Astrocyte of the cerebellum (primary cell): ENCODE data around the gene PPP2R3B.
"Not testable (repeated sequence)": the region's sequence is repeated elsewhere in the genome, so short reads cannot be mapped to it uniquely, and the experiment has no call there.

Experiments
- DNase-seq: peaks from one replicate; pipeline ENCODE4 v3.0.0-alpha.2; 2011; ENCODE audit warnings: low read depth
- H3K4me3 ChIP-seq: 2 replicates; pipeline ENCODE4 v1.5.1; 2011; ENCODE audit warnings: mild to moderate bottlenecking, low read depth, low read length, moderate library complexity
- CTCF ChIP-seq: IDR thresholded peaks from 2 replicates; pipeline ENCODE4 v1.5.1; 2012; ENCODE audit warnings: low read length, low read depth, moderate library complexity, mild to moderate bottlenecking; ENCODE audit errors: missing control alignments
- in situ Hi-C: cut with HindIII; loops from 2 replicates; pipeline ENCODE4 v1.10.0; 2017; ENCODE audit warnings: low sequenced_read_pairs

PPP2R3B gene

GRCh38 chrX:390459-390858 is 3.8 kb upstream of the PPP2R3B start:
- in situ Hi-C loops: no loop called here
- H3K4me3 ChIP-seq: no peak overlapping the region
- TF ChIP-seq CTCF: no peak
- DNase-seq: no peak

- H3K4me3 ChIP-seq: no peak overlapping the region
- in situ Hi-C loops: no loop called here
- TF ChIP-seq CTCF: no peak
- DNase-seq: no peak
Measured at GRCh38 chrX:389021-389441, 2.3 kb upstream of the PPP2R3B start.

DNA sequence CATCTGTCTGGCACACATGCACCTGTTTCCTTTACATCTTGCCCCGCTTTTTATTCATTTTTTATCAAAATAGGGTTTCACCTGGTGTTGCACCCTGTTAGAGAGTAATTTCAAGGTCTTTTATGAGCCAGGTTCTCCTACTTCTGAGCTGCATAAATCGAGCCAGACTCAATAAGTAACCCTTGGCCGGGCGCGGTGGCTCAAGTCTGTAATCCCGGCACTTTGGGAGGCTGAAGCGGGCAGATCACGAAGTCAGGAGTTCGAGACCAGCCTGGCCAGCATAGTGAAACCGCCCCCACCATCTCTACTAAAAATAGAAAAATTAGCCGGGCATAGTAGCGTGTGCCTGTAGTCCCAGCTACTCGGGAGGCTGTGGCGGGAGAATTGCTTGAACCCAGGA is 1.0 kb upstream of the PPP2R3B start:
- peak overlapping the region; percentile 95 for H3K4me3 ChIP-seq
- in situ Hi-C loops: no loop called here
- no peak for DNase-seq
- no peak for TF ChIP-seq CTCF

- in situ Hi-C loops: no loop called here
- TF ChIP-seq CTCF: no peak
- DNase-seq: no peak
- peak overlapping the region; percentile 95 for H3K4me3 ChIP-seq
Measured at GRCh38 chrX:386239-386767, 404 bp downstream of the PPP2R3B start.

- H3K4me3 ChIP-seq: peak overlapping the region; percentile 95
- DNase-seq, in situ Hi-C loops: not testable (repeated sequence)
Measured at GRCh38 chrX:385736-386135, 971 bp downstream of the PPP2R3B start.

- DNase-seq: no peak
- H3K4me3 ChIP-seq: no peak overlapping the region
- in situ Hi-C loops: no loop called here
- no peak for TF ChIP-seq CTCF
Measured at GRCh38 chrX:384861-385260, 1.8 kb downstream of the PPP2R3B start.

DNA sequence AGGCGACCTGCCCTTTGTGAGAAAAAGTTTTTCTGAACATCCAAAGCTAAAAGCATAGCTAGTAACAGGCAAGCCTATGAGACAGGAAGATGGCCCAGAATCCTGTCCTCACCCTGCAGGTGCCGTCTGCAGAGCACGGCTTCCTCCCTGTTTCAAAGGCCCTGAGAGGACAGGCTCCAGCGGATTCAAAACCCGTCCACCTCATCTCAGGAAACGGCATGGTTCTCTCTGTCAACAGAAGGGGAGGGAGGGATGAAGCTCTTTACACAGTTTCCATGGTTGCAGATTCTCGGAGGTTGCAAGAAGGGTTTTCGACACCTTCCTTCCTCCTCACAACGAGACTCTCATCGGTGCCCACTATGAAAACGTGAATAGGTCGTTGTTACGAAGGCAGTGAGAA is 8.3 kb downstream of the PPP2R3B start:
- DNase-seq: no peak
- in situ Hi-C loops: loop anchor here (10.0 kb wide), 1 partner anchor 56 kb away; no protein-coding TSS in a partner anchor
- TF ChIP-seq CTCF: no peak
- no peak overlapping the region for H3K4me3 ChIP-seq

- in situ Hi-C loops: loop anchor here (10.0 kb wide), 1 partner anchor 59 kb away; no protein-coding TSS in a partner anchor
- DNase-seq, H3K4me3 ChIP-seq: not testable (repeated sequence)
Measured at GRCh38 chrX:376206-376605, 10.5 kb downstream of the PPP2R3B start.
